ENCODE data around the gene WDR55.
"Not testable (repeated sequence)": the region's sequence is repeated elsewhere in the genome, so short reads cannot be mapped to it uniquely, and the experiment has no call there.

WDR55 gene

DNA sequence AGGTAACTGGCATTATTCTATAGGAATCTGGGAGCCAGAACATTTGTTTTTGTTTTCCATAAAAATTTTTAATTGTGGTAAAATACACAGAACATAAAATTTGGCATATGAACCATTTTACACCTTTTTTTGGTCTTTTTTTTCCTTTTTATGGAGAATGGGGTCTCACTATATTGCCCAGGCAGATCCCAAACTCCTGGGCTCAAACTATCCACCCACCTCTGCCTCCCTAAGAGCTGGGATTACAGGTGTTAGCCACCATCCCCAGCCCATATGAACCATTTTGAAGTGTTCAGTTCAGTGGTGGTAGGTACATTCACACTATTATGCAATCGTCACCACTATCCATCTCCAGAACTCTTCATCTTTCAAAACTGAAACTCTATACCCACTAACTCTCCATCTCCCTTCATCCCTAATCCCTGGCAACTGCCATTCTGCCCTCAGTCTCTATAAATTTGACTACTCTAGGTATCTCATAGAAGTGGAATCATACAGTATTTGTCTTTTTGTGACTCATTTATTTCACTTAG, 48.9 kb downstream of the WDR55 start:
- DNase-seq: no peak

DNA sequence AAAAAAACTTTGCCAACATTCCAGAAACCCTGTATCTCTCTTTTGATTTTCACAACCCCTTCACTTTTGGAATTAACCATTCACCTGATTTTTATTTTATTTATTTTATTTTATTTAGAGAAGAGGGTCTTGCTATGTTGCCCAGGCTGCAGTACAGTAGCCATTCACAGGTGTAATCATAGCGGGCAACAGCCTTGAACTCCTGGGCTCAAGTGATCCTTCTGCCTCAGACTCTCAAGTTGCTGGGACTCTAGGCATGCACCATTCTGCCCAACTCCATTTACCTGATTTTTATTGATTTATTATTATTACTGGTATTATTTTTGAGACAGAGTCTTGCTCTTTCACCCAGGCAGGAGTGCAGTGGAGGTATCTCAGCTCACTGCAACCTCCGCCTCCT, 51.5 kb downstream of the WDR55 start:
- DNase-seq: not testable (repeated sequence)

DNA sequence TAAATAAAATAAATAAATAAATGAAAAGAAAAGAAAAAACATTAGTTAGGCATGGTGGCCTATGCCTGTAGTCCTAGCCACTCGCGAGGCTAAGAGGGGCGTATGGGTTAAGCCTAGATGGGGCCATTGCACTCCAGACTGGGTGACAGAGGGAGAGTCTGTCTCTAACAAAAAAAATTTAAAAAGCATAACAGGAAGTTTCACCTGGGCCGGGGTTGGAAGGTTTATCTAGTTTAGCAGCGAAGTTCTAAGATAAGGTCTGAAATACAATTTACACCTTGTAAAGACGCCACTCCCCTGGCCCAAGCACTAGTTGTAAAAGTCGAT, 53.5 kb downstream of the WDR55 start:
- DNase-seq: no peak

DNA sequence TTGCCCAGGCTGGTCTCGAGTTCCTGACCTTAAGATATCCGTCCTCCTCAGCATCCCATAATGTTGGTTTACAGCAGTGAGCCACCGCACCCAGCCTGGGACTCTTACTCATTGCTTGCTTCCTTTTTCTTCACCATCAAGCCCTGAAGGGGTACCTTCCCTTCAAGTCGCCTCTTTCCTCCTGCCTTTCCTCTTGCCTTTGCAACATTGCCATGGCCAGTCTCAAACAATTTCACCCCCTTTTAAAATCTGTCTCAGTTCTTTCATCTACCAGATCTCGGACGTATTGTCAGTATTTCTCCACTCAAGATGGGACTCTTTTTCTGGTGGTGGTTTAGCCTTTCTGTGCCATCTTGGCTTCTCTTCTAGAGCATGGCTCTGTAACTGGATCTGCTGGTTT, 56.0 kb downstream of the WDR55 start:
- DNase-seq: not testable (repeated sequence)

DNA sequence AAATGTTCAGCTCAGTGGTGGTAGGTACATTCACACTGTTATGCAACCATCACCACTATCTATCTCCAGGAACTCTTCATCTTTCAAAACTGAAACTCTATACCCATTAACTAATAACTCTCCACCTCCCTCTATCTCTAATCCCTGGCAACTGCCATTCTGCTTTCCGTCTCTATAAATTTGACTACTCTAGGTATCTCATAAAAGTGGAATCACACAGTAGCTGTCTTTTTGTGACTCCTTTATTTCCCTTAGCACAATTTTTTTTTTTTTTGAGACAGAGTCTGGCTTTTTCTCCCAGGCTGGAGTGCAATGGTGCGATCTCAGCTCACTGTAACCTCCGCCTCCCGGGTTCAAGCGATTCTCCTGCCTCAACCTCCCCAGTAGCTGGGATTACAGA, 56.7 kb downstream of the WDR55 start:
- DNase-seq: not testable (repeated sequence)
